GM19452 (cell line): ENCODE results near the gene AIG1.
"Not testable (repeated sequence)": the region's sequence is repeated elsewhere in the genome, so short reads cannot be mapped to it uniquely, and the experiment has no call there.

ENCODE experiments used
- ATAC-seq: cut with Tn5 transposase; IDR thresholded peaks from one replicate; pipeline ENCODE4 v1.9.1; 2021; ENCODE audit not compliant: unreplicated experiment

Gene AIG1

DNA sequence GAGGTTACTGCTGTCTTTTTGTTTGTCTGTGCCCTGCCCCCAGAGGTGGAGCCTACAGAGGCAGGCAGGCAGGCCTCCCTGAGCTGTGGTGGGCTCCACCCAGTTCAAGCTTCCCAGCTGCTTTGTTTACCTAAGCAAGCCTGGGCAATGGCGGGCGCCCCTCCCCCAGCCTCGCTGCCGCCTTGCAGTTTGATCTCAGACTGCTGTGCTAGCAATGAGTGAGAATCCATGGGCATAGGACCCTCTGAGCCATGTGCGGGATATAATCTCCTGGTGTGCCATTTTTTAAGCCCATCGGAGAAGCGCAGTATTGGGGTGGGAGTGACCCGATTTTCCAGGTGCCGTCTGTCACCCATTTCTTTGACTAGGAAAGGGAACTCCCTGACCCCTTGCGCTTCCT is 247.1 kb downstream of the AIG1 start:
- ATAC-seq, result not testable (repeated sequence)

DNA sequence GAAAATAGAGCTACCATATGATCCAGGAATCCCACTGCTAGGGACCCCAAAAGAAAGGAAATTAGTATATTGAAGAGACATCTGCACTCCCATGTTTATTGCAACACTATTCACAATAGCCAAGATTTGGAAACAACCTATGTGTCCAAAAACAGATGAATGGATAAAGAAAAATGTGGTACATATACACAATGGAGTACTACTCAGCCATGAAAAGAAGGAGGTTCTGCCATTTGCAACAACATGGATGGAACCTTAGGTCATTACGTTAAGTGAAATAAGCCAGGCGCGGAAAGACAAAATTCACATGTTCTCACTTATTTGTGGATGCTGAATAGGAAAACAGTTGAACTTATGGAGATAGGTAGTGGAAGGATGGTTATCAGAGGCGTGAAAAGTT is 252.5 kb downstream of the AIG1 start:
- no peak for ATAC-seq

DNA sequence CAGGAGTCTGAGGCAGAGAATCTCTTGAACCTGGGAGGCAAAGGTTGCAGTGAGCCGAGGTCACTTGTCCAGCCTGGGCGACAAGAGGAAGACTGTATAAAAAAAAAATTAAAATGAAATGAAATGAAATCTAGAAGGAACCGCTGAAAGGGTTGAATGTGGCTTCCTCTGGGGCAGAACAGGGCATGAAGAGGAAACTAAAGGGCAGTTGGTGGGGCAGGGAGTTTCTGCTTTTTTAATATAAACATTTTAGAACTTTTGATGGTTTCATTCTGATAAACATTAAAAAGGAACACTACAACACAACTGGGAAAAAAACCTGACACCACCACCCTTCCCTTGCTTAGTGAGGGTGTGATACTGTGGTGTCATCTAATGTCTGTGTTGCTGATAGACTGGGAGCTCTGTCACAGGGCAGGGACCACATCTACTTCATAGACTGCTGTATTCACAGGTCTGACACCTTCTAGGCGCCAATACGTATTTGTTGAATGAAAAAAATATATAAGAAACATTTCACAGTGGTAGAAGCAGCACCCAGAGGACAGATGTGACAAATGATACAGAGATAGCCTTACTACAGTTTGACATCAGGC is 260.9 kb downstream of the AIG1 start:
- no peak for ATAC-seq

DNA sequence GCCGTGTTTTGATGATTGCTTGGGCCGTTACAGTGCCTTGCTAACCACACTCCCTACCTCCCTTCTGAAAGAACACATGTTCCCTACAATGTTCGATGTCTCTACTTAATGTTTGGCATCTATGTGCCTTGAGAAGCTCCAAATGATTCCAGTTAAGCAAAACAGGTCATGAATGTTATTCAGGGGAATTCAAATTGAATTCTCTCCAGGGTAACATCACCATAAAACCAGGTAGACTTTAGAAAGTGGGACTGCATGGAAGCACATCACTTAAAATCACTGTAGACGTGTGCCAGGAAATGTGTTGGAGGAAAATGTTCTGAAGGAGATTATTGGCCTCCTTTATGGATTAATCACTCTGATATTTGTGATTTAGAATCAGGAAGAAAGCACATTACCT is 261.7 kb downstream of the AIG1 start:
- no peak for ATAC-seq

DNA sequence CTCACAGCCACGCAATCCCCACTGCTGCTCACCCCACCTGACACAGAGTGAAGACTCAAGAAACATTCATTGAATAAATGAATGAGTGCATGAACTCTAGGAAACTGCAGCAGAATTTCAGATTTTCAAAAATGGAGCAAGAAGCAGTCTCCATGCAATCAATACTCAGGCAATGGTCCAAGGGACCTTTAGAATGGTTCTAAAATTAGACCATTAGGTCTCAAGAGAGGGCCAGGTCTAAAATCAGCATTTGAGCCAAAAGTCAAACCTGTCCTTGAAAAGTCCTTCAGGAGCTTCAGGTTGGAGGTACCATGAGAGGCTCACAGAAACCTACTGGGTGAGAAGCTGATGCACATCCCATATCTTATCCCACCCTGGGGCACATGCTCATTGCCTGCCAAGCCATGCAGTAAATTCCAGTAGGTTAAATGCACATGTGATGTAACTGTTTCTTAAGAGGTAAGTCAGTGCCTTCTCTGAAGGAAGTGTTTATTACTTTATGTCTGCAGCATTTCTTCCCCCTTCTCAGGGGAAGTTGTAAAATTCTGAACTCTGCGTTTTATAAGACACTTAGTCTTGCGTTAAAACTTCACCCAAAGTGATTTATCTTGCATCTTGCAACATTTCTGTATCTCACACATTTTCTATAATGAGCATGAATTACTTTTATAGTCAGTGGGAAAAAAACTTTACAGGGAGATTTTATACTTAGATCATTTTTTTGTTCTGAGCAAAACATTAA is 263.2 kb downstream of the AIG1 start:
- ATAC-seq, result no peak

DNA sequence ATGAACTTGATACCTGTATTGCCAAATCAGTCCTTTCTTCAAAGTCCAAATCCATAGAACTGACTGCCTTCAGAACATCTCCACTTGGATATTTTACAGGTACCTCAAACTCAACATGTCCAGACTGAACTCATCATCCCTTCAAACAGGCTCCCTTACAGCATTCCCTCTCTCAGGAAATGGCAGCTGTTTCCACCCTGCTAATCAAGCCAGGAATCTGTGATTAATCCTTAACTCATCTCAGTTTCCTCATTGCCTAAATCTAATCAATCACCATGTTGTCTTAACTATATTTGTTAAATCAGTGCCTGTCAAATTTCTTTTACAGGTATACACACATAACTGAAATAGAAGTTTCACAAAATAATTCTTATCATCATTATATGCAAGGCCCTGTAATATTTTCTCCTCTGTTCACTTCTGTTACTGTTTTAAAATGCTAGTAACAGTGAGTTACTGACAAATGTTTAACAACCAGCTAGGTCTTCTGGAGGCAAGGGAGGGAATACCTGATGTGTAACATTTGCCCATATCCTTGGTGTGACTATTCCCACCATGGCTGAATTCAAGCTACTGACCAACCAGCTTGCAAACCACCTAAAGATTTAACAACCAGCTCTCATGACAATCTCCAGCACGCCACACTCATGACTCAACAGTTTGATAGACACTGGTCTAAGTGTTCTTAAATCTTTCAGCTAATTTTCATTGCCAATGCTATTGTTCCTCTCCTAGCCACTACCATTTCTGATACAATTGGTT is 264.9 kb downstream of the AIG1 start:
- ATAC-seq, result no peak

DNA sequence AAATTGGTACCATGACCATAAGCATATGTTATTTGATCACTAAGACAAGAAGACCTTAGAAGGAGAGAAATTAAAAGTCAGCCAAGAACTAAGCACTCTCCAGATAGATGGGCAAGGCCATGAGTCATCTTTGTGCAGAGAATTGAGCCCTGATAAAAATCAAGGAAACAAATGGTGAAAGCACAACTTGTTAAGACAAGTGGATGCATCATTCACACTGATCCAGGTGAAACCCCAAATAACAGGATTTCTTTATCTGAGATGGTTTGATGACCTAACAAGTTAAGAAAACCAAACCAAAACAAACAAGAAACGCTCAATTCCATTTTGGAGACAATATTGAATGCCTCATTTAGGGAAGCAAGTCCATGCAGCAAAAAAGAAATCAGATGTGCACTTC is 268.2 kb downstream of the AIG1 start:
- ATAC-seq, result no peak

DNA sequence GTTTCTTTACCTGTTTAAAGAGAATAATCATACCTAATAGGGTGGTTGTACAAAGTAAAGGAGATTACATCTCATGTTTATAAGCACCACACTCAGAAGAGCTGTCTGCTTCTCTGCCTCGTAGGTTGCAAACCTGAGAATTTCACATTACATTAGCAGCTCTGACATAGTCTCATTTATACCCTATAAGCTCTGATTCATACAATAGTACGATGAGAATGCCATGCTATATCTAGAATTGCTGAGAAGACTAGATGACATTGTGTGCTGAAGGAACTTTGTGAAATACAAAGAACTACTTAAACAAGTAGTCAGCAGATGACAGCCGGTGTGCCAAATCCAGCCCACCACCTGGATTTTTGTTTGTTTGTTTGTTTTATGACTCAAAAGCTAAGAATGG is 268.6 kb downstream of the AIG1 start:
- ATAC-seq, result no peak

DNA sequence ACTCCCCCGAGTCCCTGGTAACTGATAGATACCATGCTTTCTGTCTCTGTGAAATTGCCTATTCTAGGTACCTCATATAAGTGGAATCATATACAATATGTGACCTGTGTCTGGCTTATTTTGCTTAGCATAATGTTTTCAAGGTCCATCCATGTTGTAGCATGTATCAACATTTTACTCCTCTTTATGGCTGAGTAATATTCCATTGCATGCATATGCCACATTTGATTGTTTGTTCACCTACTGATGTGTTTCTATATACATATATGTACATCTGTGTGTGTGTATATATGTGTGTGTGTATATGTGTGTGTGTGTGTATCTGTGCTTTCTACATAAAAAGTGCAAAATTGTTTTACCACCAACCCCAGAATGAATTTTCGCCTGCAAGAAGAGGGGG is 270.7 kb downstream of the AIG1 start:
- ATAC-seq, result no peak

DNA sequence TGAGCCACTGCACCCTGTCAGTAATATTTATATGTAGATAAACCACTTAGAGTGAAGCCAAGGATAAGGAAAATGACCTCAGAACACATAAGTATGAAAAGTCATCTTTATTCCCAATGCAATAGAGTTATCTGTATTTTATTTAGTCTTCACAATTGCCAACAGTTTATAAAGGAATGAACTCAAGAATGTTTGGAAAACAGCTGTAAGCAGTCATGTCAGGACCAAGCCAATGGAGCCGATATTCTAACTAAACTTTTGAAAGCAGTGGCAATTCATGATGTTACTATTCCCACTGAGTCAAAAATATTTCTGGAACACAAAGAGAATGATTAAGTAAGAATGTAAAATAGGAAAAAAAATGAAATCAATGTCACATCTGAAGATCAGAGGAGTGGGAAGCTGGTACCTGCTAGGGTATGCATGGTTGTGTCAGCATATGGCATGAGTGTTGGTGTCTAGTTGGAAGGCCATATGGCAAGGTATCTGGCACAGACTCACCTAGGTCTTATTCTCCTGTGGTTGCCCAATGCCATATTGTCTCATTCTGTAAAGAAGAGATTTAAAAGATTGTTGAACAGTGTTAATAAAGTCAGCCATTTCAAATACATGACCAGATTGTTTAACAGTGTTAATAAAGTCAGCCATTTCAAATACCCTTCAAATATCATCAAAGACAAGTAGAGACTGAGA is 271.6 kb downstream of the AIG1 start:
- no peak for ATAC-seq

DNA sequence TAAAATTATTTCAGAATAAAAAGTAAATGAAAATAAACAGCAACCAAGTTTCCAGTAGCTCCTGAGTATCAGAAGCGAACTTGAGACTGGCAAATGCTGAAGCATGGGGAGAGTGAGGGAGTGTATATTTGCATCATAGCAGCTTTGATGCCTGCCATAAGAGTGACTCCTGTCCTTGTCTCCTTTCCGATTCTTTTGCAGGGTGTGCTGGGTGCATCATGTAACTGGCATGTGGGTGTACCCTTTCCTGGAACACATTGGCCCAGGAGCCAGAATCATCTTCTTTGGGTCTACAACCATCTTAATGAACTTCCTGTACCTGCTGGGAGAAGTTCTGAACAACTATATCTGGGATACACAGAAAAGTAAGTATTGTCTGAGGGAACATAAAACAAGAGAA is 272.4 kb downstream of the AIG1 start:
- no peak for ATAC-seq

DNA sequence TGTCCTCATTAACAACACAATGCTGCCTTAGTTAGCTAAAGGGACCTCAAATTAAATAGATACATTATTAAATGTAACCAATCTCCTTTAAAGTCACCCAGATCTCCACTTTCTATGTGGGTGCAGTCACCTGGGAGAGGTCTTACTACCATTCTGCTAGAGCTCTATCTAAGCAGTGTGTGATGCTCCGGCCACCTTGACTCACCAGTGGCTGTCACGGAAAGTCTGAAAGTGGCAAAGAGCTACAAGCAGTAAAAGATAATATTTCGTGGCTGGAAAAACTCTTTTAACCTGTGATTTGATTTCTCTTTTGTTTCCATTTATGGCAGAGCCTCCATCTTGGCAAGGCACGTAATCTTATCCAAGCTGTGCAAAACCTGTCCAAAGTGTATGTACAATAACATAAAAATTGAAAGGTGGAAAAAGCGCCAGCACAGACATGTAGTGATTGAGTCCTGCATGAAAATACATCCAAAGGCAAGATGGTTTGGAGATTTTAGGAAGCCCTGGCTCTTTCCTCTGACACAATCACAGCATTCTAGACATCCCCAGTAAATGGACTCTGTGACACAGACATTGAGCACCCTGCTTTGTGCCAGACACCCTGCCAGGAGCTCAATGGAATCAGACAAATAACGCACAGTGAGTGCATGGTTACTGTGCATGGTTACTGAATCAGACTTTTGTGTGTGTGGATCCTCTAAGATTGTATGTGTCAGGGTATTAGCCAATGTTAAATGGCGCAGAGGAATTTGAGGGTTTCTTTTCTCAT is 273.2 kb downstream of the AIG1 start:
- ATAC-seq, result no peak

DNA sequence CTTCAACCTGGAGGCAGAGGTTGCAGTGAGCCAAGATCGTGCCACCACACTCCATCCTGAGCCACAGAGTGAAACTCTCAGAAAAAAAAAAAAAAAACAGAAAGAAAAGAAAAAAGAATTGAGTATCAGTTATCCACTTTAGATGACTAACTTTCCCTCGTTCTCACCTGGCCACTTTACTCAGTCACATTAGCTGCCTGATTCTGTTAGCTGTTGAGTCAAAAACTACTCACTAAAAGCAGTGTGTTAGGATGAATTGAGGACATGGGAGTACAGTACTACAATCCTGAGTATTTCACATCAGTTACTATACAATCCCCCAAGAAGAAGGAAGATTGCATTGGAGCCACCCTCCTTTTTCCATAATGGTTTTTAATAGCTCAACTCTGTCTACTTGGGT is 275.2 kb downstream of the AIG1 start:
- no peak for ATAC-seq

DNA sequence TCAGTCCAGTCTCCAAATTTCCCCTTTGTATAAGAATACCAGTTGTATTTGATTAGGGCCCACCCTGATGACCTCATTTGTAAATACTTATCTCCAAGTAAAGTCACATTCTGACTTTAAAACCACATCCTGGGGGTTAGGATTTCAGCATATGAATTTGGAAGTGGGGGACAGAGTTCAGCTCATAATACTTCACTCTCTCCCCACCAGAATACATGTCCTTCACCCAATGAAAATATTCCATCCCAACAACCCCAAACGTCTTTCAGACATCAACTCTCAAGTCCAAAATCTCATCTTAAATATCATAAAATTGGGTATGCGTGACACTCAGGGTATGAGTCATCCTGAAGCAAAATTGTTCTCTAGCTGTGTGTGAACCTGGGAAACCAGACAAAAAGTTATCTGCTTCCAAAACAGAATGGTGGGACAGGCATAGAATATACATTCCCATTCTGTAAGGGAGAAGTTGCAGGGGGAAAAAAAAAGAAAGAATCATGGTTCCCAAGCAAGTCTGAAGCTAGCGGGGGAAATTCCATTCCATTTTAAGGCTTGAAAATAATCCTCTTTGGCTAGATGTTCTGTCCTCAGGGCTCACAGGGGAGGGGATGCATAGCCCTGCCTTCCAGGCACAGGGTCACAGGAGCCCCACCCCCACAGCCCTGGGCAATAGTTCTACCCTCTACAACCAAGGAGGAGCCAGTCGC is 275.9 kb downstream of the AIG1 start:
- ATAC-seq, result no peak

DNA sequence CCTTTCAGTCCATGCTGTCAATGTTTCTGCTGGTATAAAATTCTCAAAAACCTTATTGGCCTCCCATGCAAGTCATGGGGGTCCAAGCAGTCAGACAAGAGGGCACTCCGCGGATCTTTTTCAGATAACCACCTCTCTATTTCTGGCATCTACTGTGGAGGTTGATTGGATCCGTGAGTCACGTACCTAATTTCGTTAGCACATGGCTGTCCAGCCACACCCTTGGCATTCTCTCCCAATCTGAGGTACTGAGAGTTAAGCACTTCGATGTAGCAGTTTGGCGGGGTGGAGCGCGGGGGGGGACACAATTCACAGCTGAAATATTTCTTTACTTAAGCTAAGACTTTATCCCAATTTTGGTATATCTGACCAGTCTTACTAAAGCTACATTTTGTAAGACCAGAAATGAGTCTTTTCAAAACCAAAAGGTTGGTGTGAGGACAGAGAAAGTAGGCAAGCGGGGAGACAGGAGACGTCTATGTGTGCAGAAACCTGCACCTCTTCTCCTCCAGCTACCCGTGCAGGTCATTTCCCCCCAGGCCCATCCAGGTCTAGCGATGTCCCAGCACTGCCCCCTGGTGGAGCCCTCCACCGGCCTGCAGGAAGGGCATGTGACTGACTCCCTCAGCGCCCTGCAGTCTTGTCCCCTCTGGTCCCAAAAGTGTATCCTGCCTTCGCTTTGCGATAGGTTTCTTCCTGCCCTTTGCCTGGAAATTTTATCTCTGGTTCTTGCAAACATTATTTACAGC is 276.7 kb downstream of the AIG1 start:
- no peak for ATAC-seq

DNA sequence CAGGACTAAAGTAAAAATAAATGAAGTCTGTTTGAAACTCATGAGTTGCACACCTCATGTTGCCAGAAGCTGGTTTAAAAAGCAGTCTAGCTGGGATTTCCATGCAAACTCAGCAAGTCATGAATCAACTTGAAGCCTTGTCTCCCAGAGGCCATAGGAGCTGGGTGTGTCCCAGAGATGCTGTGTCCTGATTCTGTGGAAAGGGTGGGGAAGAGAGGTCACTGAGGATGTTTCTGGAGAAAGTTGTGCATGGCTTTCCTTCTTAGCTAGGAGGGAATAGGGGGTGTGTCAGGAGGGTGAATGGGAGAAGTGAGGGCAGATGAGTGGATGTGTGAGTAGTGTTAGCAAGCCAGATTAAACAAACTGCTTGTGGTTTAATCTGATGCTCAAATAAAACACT is 278.5 kb downstream of the AIG1 start:
- no peak for ATAC-seq

DNA sequence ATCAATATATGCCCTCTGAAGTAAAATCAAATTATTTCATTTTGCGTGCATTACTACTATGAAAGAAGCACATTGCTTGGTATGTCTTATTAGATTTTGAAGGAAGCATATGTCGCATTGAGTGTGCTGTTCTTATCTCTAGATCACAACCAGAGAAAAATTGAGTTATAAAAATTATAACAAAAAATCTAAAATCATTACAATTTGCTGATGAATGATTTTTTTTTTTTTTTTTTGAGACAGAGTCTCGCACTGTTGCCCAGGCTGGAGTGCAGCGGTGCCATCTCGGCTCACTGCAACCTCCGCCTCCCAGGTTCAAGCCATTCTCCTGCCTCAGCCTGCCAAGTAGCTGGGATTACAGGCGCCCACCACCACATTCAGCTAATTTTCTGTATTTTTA is 284.8 kb downstream of the AIG1 start:
- not testable (repeated sequence) for ATAC-seq

DNA sequence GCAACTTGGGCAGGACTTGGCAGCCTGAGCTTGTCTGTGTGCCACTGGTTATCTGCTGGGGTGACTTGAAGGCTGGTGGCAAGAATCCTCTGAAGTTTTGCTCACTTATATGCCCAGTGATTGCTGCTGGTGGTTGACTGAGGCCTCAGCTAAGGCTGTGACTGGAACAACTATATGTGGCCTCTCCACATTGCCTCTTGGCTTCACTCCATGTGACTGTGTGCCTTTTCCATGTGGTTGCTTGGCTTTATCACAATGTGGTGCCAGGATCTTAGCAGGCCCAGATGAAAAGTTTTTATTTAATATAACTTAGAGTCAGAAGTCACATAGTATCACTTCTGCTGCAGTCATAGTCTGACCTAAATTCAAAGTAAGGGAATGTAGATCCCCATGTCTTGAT is 285.3 kb downstream of the AIG1 start:
- no peak for ATAC-seq

DNA sequence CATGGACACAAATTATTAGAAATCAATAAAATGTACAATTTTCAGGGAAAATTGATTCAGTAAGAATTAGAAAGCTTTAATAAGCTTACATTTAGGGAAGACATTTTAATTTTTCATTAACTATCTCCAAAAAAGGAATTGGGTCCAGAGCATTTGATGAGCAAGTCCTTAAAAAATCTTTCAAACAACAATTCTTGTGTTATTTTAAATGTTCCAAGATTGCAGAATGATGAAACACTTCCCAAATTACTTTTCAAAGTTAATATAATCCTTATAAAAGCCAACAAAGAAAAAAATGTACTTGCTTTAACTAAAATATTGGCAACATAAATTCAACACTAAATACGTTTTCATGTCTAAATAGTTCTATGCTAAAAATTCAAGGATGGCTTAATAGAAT is 287.8 kb downstream of the AIG1 start:
- ATAC-seq, result no peak

DNA sequence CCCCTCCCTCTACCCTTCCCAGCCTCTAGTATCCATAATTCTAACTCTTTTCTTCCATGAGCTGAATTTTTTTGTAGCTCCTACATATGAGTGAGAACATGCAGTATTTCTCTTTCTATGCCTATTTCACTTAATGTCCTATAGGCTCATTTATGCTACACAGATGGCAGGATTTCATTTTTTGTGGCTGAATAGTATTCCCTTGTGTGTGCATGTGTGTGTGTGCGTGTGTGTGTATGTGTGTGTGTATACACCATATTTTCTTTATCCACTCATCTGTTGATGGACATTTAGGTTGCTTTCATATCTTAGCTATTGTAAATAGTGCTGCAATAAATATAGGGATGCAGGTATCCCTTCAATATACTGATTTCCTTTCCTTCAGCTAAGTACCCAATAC is 288.8 kb downstream of the AIG1 start:
- no peak for ATAC-seq
